Lung (tissue), 12 donors: ENCODE results near the gene COX6B2. TPM values are rescaled to one million over a fixed set of nuclear protein-coding genes. Genes with fewer than 3 reads are reported as not detected.

ENCODE experiments used
- ATAC-seq: fragments of 200-7000 bp; cut with Tn5 transposase; one replicate; pipeline ENCODE4 v1.9.1; 2020; ENCODE audit warnings: moderate number of reproducible peaks; ENCODE audit not compliant: insufficient read depth, low FRiP score
- DNase-seq, 3 donors: peaks; one replicate each; pipeline ENCODE4 v3.0.0-alpha.2; 2013 to 2017
- H3K27ac ChIP-seq, 2 donors: one replicate each; pipeline ENCODE4 v1.5.1; 2013; ENCODE audit warnings: mild to moderate bottlenecking in 2 of 2, moderate library complexity in 2 of 2, control low read depth in 1 of 2, inconsistent platforms in 1 of 2, low read depth in 1 of 2, low read length in 1 of 2
- H3K27me3 ChIP-seq, 3 donors: one replicate each; pipeline ENCODE4 v1.5.1; 2013; ENCODE audit warnings: low read length in 2 of 3; ENCODE audit not compliant: control insufficient read depth in 3 of 3, insufficient read depth in 3 of 3
- H3K36me3 ChIP-seq, 4 donors: one replicate each; pipeline ENCODE4 v1.5.1; 2013; ENCODE audit warnings: low read length in 4 of 4, mild to moderate bottlenecking in 1 of 4, moderate library complexity in 1 of 4; ENCODE audit not compliant: control insufficient read depth in 4 of 4, insufficient read depth in 4 of 4
- H3K4me1 ChIP-seq, 5 donors: one replicate each; pipeline ENCODE4 v1.5.1; 2013; ENCODE audit warnings: low read length in 5 of 5, mild to moderate bottlenecking in 2 of 5, moderate library complexity in 1 of 5; ENCODE audit not compliant: control insufficient read depth in 5 of 5, insufficient read depth in 5 of 5
- H3K4me3 ChIP-seq: one replicate; pipeline ENCODE4 v1.5.1; 2013; ENCODE audit warnings: mild to moderate bottlenecking, control low read depth, moderate library complexity
- H3K9ac ChIP-seq, 2 donors: one replicate each; pipeline ENCODE4 v1.5.1; 2013; ENCODE audit warnings: low read length in 2 of 2, control low read depth in 1 of 2; ENCODE audit not compliant: insufficient read depth in 1 of 2
- H3K9me3 ChIP-seq, 4 donors: one replicate each; pipeline ENCODE4 v1.5.1; 2013; ENCODE audit warnings: low read length in 3 of 4, mild to moderate bottlenecking in 1 of 4, moderate library complexity in 1 of 4; ENCODE audit not compliant: control insufficient read depth in 4 of 4, insufficient read depth in 3 of 4
- WGBS, 2 donors: extraction: QIAGEN DNeasy Blood & Tissue Kit; methylation state at CpG; one replicate each; pipeline ENCODE4 v1.1.7; 2013; 5-methylcytosine and 5-hydroxymethylcytosine counted together
- polyA plus RNA-seq, 2 donors: library from polyadenylated mRNA; stranded (reverse); fragments of 200-250 nt; gene quantifications; one replicate each; pipeline ENCODE4 v1.2.1, GENCODE V29; 2013
- total RNA-seq, 2 donors: library from RNA; depleted of rRNA in 1 of 2; stranded (reverse); fragments of >200 nt in 1 of 2; gene quantifications; one replicate each; pipeline ENCODE4 v1.2.1, GENCODE V29; 2014 to 2021
- TF ChIP-seq, protein P1 (sequence below): IDR thresholded peaks from 2 replicates; pipeline ENCODE4 v1.5.1; 2012; ENCODE audit warnings: mild to moderate bottlenecking; ENCODE audit errors: control extremely low read depth, extremely low read depth
- donor health status: control.
- donor health status: control.
- donor health status: Bipolar disorder and iron deficiency.
- donor health status: healthy.
- donor health status: DM: yes; HTN: yes; CAD: no.

Gene COX6B2
- total and polyA plus RNA-seq, 4 donors = 0.16 to 1.4 (median 0.50) TPM; not detected in 1

DNA sequence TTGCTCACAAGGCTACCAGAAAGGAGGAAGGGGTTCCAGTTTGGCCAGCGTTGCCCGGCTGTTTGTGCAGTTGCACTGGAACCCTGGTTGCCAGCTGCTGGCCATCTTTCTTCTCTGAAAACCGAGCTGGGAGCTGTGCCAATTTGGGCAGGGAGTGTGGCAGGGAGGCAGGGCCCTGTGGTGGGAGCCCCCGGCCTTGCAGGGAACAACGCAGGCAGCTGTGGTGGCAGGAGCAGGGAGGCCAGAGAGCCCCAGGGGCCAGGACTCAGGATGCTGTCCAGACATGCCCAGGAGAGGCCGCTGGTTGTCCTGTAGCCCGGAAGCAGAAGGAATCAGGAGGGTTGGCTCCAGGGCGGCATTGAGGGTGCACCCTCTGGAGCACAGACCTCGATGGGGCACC is 10.1 kb downstream of the COX6B2 start:
- no peak overlapping the region for H3K9ac ChIP-seq
- TF ChIP-seq, protein P1, sequence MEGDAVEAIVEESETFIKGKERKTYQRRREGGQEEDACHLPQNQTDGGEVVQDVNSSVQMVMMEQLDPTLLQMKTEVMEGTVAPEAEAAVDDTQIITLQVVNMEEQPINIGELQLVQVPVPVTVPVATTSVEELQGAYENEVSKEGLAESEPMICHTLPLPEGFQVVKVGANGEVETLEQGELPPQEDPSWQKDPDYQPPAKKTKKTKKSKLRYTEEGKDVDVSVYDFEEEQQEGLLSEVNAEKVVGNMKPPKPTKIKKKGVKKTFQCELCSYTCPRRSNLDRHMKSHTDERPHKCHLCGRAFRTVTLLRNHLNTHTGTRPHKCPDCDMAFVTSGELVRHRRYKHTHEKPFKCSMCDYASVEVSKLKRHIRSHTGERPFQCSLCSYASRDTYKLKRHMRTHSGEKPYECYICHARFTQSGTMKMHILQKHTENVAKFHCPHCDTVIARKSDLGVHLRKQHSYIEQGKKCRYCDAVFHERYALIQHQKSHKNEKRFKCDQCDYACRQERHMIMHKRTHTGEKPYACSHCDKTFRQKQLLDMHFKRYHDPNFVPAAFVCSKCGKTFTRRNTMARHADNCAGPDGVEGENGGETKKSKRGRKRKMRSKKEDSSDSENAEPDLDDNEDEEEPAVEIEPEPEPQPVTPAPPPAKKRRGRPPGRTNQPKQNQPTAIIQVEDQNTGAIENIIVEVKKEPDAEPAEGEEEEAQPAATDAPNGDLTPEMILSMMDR = no peak
- H3K4me1 ChIP-seq = peaks cover 4 to 28% (median 6%) of the 10 kb centered on the region in 5 donors
- no peak for ATAC-seq
- no peaks in the 10 kb centered on the region for H3K9me3 ChIP-seq
- H3K36me3 ChIP-seq = peaks cover 0 to 26% (median 6%) of the 10 kb centered on the region in 4 donors
- WGBS, 2 donors = 83 to 85% methylated on average over 9 of the region's 9 CpGs
- no peaks in the 10 kb centered on the region for H3K27me3 ChIP-seq
- no peak overlapping the region for H3K4me3 ChIP-seq
- DNase-seq = no peak
- H3K27ac ChIP-seq = no peak overlapping the region

DNA sequence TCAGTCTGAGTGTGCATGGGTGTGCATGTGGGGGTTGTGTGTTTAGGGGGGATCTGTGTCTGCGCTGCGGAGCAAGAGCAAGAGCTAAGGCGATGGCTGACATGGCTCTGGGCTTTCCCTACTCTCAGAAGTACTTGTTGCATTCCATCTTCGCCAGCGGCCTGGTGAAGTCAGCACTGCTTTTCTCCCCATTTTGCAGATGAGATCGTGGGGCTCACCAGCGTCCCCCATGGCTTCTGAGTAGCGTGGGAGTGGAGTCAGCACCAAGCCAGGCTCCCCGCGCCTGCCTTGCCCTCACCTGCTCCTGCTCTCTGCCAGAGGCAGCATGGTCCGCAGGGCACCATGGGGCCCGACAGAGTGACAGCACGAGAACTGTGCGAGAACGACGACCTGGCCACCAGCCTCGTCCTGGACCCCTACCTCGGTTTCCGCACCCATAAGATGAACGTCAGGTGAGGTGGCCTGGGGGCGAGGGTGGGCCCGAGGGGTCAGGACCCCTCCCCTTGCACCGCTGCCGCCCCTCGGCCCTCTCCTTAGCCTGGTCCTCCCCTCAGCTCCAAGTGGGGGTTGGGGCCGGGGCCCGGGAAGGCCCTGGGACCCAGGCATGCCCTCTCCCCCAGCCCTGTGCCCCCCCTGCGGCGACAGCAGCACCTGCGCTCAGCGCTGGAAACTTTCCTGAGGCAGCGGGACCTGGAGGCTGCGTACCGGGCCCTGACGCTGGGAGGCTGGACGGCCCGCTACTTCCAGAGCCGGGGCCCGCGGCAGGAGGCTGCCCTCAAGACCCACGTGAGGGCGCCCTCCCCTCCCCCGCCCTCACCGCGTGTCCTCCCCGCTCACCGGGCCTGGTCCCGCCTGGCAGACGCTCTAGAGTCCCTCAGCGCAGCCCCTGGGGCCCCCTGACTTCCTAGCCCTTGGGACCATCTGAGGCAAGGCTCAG is 12.7 kb downstream of the COX6B2 start:
- DNase-seq = no peak
- Histone ChIP-seq H3K9ac (no peak overlapping the region), H3K4me1 (peaks cover 6 to 23% (median 9%) of the 10 kb centered on the region in 5 donors), H3K27ac (no peak overlapping the region), H3K9me3 (no peaks in the 10 kb centered on the region), H3K4me3 (no peak overlapping the region), H3K27me3 (no peaks in the 10 kb centered on the region), H3K36me3 (peaks cover 0 to 22% (median 6%) of the 10 kb centered on the region in 4 donors)
- ATAC-seq = no peak
- TF ChIP-seq, protein P1 = no peak
- 89 to 92% methylated on average over 50 of the region's 50 CpGs for WGBS, 2 donors

- Histone ChIP-seq H3K27me3 (no peaks in the 10 kb centered on the region), H3K9me3 (no peaks in the 10 kb centered on the region), H3K4me1 (peaks cover 6 to 23% (median 9%) of the 10 kb centered on the region in 5 donors), H3K4me3 (no peak overlapping the region), H3K27ac (no peak overlapping the region), H3K9ac (no peak overlapping the region), H3K36me3 (peaks cover 0 to 17% (median 6%) of the 10 kb centered on the region in 4 donors)
- peak; percentile 53 to 79 (median 78) for DNase-seq
- TF ChIP-seq, protein P1 = no peak
- ATAC-seq = no peak
- WGBS, 2 donors = 1 to 5% methylated on average over 14 to 15 of the region's 15 CpGs
These were observed 13.3 kb downstream of the COX6B2 start for GRCh38 chr19:55341171-55341588.
